Measurements from ENCODE around the gene AXL. TPM values are rescaled to one million over a fixed set of nuclear protein-coding genes. Genes with fewer than 3 reads are reported as not detected.
"Not testable (repeated sequence)": the region's sequence is repeated elsewhere in the genome, so short reads cannot be mapped to it uniquely, and the experiment has no call there.

AXL gene
- total and polyA plus RNA-seq, 2 experiments from 2014 or later: 340 to 421 TPM

DNA sequence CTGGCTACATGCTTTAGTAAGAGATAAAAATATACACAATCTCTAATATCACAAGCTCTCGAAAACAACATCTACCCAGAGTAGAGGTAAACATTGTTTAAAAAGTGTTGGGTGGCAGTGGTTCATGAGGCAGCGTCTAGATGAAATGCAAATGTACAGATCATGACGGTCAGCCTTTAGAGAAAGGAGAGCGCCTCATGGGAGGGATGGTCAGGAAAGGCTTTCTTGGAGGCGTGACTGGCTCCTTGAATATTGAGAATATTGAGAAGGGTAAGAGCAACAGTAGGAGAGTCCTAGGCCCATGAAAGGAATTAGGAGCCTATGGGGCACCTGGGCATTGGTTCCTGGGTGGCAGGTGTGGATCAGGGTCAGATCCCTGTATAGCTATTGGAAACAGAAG is 55.8 kb downstream of the AXL start:
- no peak overlapping the region for H3K4me3 ChIP-seq
- H2AFZ ChIP-seq: no peak overlapping the region
- 93 to 97% methylated on average over 5 of the region's 5 CpGs for WGBS, 2 experiments (ENCODE audit: low coverage in 1 of 2, low lambda C conversion rate in 2 of 2, missing lambda C conversion rate in 2 of 2)
- H3K36me3 ChIP-seq (ENCODE audit: low read depth): peaks cover 92% of the 10 kb centered on the region
- no peak overlapping the region for H3K4me2 ChIP-seq (ENCODE audit: unreplicated experiment)
- no peaks in the 10 kb centered on the region for H3K9me2 ChIP-seq (ENCODE audit: insufficient read depth)
- H3K79me2 ChIP-seq (ENCODE audit: insufficient read depth): peaks cover 85% of the 10 kb centered on the region
- H3K9me3 ChIP-seq (ENCODE audit: low read depth): no peaks in the 10 kb centered on the region
- H3F3A ChIP-seq (ENCODE audit: insufficient read depth): peaks cover 8% of the 10 kb centered on the region; the same call in 1 of the 2 replicates
- H4K20me1 ChIP-seq (ENCODE audit: insufficient read depth): no peaks in the 10 kb centered on the region
- no peak overlapping the region for H3K27ac ChIP-seq
- H3K27me3 ChIP-seq (replicated peaks; ENCODE audit: insufficient read depth): no peaks in the 10 kb centered on the region
- H3K4me1 ChIP-seq (ENCODE audit: insufficient read depth): no peaks in the 10 kb centered on the region
- H3K9ac ChIP-seq: no peak overlapping the region
- in situ Hi-C loops (cut with MboI): no loop called here
- DNase-seq: no peak
- no peak for TF ChIP-seq EZH2 (IDR thresholded peaks at IDR 0.05; ENCODE audit: insufficient read depth, poor library complexity, severe bottlenecking)
- TF ChIP-seq EZH2phosphoT487 (IDR thresholded peaks at IDR 0.05; ENCODE audit: insufficient read depth, low read depth): no peak

DNA sequence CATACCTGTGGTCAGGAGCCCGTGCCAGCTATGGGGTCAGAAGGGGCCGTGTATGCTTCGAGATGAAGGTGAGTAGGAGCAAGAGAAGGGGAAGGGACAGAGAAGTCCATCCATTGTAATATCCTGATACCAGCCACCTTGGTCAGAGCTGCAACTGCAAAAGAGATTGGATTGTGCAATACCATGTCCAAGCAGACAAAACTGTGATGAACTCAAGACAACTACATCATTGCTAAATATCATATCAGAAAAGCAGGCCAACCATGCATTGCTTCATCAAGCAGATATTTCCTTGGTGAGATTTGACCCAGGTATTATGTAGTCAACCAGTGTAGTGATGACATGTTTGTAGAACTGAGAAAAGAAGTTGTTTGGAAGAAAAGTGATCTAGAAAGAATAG is 57.2 kb downstream of the AXL start:
- Histone ChIP-seq H3K9ac (no peak overlapping the region), H3K27ac (0 out of 2 replicates have a peak overlapping the region, but pooled peaks have one; percentile 15), H3K4me1 (ENCODE audit: insufficient read depth) (no peaks in the 10 kb centered on the region), H2AFZ (no peak overlapping the region), H3K9me3 (ENCODE audit: low read depth) (no peaks in the 10 kb centered on the region), H3K4me2 (ENCODE audit: unreplicated experiment) (no peak overlapping the region), H3K36me3 (ENCODE audit: low read depth) (peaks cover 95% of the 10 kb centered on the region), H3K4me3 (no peak overlapping the region), H3K9me2 (ENCODE audit: insufficient read depth) (no peaks in the 10 kb centered on the region), H4K20me1 (ENCODE audit: insufficient read depth) (no peaks in the 10 kb centered on the region), H3F3A (ENCODE audit: insufficient read depth) (peaks cover 17% of the 10 kb centered on the region; the same call in 1 of the 2 replicates), H3K27me3 (replicated peaks; ENCODE audit: insufficient read depth) (no peaks in the 10 kb centered on the region), H3K79me2 (ENCODE audit: insufficient read depth) (peaks cover 75% of the 10 kb centered on the region)
- DNase-seq: peak; percentile 20
- in situ Hi-C loops (cut with MboI): no loop called here
- no peak for TF ChIP-seq EZH2 (IDR thresholded peaks at IDR 0.05; ENCODE audit: insufficient read depth, poor library complexity, severe bottlenecking)
- no peak for TF ChIP-seq EZH2phosphoT487 (IDR thresholded peaks at IDR 0.05; ENCODE audit: insufficient read depth, low read depth)
- WGBS, 2 experiments (ENCODE audit: low coverage in 1 of 2, low lambda C conversion rate in 2 of 2, missing lambda C conversion rate in 2 of 2): 87 to 92% methylated on average over 3 of the region's 3 CpGs

DNA sequence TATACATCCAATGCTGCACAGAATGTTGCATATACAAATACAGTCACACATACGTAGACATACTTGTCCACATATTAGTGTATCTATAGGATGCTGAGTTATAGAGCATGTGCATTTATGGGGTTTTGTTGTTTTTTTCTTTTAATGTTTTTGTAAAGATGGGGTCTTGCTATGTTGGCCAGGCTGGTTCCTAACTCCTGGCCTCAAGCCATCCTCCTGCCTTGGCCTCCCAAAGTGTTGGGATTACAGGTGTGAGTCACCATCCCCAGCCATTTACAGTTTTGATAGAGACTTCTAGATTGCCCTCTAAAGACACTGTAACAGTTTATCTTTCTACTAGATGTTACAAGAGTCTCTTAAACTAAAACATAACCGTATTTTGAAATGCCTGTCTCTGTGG is 59.5 kb downstream of the AXL start:
- H3K4me3 ChIP-seq: no peak overlapping the region
- in situ Hi-C loops (cut with MboI): no loop called here
- peaks cover 93% of the 10 kb centered on the region for H3K36me3 ChIP-seq (ENCODE audit: low read depth)
- no peak overlapping the region for H3K9ac ChIP-seq
- DNase-seq: no peak
- TF ChIP-seq EZH2phosphoT487 (IDR thresholded peaks at IDR 0.05; ENCODE audit: insufficient read depth, low read depth) (no peak), EZH2 (IDR thresholded peaks at IDR 0.05; ENCODE audit: insufficient read depth, poor library complexity, severe bottlenecking) (no peak)
- H3F3A ChIP-seq (ENCODE audit: insufficient read depth): peaks cover 17% of the 10 kb centered on the region; the same call in 1 of the 2 replicates
- no peaks in the 10 kb centered on the region for H3K9me2 ChIP-seq (ENCODE audit: insufficient read depth)
- no peaks in the 10 kb centered on the region for H3K27me3 ChIP-seq (replicated peaks; ENCODE audit: insufficient read depth)
- 95 to 100% methylated on average over 2 of the region's 2 CpGs for WGBS, 2 experiments (ENCODE audit: low coverage in 1 of 2, low lambda C conversion rate in 2 of 2, missing lambda C conversion rate in 2 of 2)
- H3K9me3 ChIP-seq (ENCODE audit: low read depth): no peaks in the 10 kb centered on the region
- no peak overlapping the region for H2AFZ ChIP-seq
- H3K4me2 ChIP-seq (ENCODE audit: unreplicated experiment): no peak overlapping the region
- peaks cover 59% of the 10 kb centered on the region for H3K79me2 ChIP-seq (ENCODE audit: insufficient read depth)
- H4K20me1 ChIP-seq (ENCODE audit: insufficient read depth): no peaks in the 10 kb centered on the region
- H3K27ac ChIP-seq: no peak overlapping the region
- H3K4me1 ChIP-seq (ENCODE audit: insufficient read depth): no peaks in the 10 kb centered on the region

DNA sequence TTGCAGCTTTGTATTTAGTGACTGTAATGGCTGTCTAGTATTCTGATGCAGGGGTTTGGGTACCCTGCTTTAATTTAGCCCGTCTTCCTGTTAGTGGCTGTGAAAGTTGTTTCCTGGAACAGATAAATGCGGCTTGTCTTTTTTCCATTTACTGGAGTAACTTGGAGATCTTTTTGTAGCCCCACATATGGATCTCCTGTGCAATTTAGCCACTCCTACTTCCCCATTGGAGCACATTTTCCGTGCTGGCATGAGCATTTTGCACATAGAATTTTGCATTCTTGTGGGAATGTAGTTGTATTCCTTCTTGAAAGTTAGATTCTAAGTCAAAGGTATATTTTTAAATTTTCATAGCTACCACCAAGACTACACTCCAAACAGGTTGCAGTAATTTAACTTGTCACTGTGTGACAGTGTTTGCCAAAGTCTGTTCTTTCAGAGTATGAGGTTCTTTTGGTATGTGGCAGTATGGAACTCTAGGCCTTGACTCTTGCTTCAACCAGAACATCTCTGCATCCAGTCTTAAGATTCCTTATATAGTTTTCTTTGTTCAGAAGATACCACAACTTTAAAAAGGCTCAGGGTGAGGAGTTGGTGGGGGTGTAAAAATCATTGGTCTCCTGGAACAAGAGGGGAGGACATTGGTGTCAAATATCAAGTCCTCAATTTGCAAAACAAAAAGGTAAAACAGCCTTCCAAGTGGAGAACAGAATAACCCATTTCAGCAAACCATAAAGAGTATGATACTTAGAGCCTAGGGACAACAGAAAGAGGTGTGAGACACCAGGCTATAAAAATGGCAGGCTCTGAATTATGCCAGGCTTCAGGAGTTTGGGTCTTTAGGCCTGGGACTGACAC is 69.9 kb downstream of the AXL start:
- DNase-seq: no peak
- Histone ChIP-seq H3K4me1 (ENCODE audit: insufficient read depth) (no peaks in the 10 kb centered on the region), H3K4me3 (no peak overlapping the region), H4K20me1 (ENCODE audit: insufficient read depth) (no peaks in the 10 kb centered on the region), H3K79me2 (ENCODE audit: insufficient read depth) (peaks cover 86% of the 10 kb centered on the region), H3K27ac (no peak overlapping the region), H3K27me3 (replicated peaks; ENCODE audit: insufficient read depth) (no peaks in the 10 kb centered on the region), H3K9ac (no peak overlapping the region), H3K4me2 (ENCODE audit: unreplicated experiment) (no peak overlapping the region), H3K9me2 (ENCODE audit: insufficient read depth) (no peaks in the 10 kb centered on the region), H3F3A (ENCODE audit: insufficient read depth) (peaks cover 12% of the 10 kb centered on the region; the same call in 1 of the 2 replicates), H2AFZ (no peak overlapping the region), H3K36me3 (ENCODE audit: low read depth) (peaks cover 85% of the 10 kb centered on the region), H3K9me3 (ENCODE audit: low read depth) (no peaks in the 10 kb centered on the region)
- TF ChIP-seq EZH2phosphoT487 (IDR thresholded peaks at IDR 0.05; ENCODE audit: insufficient read depth, low read depth): no peak
- TF ChIP-seq EZH2 (IDR thresholded peaks at IDR 0.05; ENCODE audit: insufficient read depth, poor library complexity, severe bottlenecking): no peak
- in situ Hi-C loops (cut with MboI): no loop called here
- 70 to 71% methylated on average over 3 of the region's 3 CpGs for WGBS, 2 experiments (ENCODE audit: low coverage in 1 of 2, low lambda C conversion rate in 2 of 2, missing lambda C conversion rate in 2 of 2)

DNA sequence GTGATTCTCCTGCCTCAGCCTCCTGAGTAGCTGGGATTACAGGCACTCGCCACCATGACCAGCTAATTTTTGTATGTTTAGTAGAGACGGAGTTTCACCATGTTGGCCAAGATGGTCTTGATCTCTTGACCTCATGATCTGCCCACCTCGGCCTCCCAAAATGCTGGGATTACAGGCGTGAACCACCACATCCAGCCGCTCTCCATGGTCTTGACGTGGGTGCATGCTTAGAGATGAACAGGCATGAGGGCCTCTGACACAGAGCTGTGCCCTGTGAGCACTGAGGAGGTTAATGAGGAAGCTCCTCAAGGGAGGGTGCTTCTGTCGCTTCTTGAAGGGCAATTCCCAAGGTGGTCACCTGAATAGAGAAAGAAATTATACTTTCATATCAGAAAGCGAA is 70.8 kb downstream of the AXL start:
- H3K27ac ChIP-seq; H3K4me3 ChIP-seq; in situ Hi-C loops (cut with MboI); H3K9me3 ChIP-seq (ENCODE audit: low read depth); H4K20me1 ChIP-seq (ENCODE audit: insufficient read depth); DNase-seq; H3K4me1 ChIP-seq (ENCODE audit: insufficient read depth); H3K9me2 ChIP-seq (ENCODE audit: insufficient read depth); H3K4me2 ChIP-seq (ENCODE audit: unreplicated experiment); H2AFZ ChIP-seq; H3K9ac ChIP-seq; H3K27me3 ChIP-seq (replicated peaks; ENCODE audit: insufficient read depth): not testable (repeated sequence)
- peaks cover 85% of the 10 kb centered on the region for H3K36me3 ChIP-seq (ENCODE audit: low read depth)
- WGBS, 2 experiments (ENCODE audit: low coverage in 1 of 2, low lambda C conversion rate in 2 of 2, missing lambda C conversion rate in 2 of 2): 92 to 93% methylated on average over 8 of the region's 8 CpGs
- peaks cover 18% of the 10 kb centered on the region for H3F3A ChIP-seq (ENCODE audit: insufficient read depth)
- H3K79me2 ChIP-seq (ENCODE audit: insufficient read depth): peaks cover 85% of the 10 kb centered on the region

Measured in GM23248 (cell line).